Measurements from ENCODE around the gene APRT.
A peak's percentile ranks its signal among the peaks of the same experiment; 100 is the strongest.
"Not testable (repeated sequence)": the region's sequence is repeated elsewhere in the genome, so short reads cannot be mapped to it uniquely, and the experiment has no call there.

The APRT gene

DNA sequence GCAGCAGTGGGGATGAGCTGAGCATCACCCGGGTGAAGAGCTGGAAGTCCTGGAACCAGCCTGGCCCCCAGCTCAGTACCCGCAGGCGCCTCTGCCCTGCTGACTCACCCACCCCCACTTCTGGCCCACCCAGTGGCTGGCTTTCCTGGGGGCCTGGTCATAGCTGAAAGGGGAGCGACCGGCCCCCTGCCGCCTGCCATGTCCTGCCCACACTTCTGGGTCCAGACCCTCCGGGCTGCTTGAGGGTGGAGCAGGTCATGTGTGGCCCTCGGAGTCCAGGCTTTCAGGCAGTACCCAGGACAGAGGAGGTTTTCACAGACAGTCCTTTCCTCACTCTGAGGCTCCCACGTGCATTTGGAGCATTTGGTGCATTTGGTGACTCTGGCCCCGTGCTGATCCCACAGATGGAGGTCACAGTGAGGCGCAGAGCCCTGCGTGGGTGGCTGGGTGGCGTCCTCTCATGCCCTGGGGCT, 19.6 kb downstream of the APRT start:
- WGBS, result 79% methylated on average over 13 of the region's 13 CpGs
- H3K4me1 ChIP-seq (ENCODE audit: insufficient read depth, low read length), result peaks cover 7% of the 10 kb centered on the region; the same call in 1 of the 2 replicates
- no peaks in the 10 kb centered on the region for H3K36me3 ChIP-seq (ENCODE audit: insufficient read depth, low read length)
- H3K27ac ChIP-seq (ENCODE audit: low read depth, low read length), result no peak overlapping the region
- H3K27me3 ChIP-seq (ENCODE audit: insufficient read depth, low read length), result no peaks in the 10 kb centered on the region
- H3K4me3 ChIP-seq (ENCODE audit: low read length), result no peak overlapping the region
- no peak overlapping the region for H3K9ac ChIP-seq (ENCODE audit: low read depth, low read length)
- H3K9me3 ChIP-seq (ENCODE audit: insufficient read depth, low read depth, low read length), result no peaks in the 10 kb centered on the region

- Histone ChIP-seq H3K27ac (ENCODE audit: low read depth, low read length) (no peak overlapping the region; the same call in 1 of the 2 replicates), H3K4me1 (ENCODE audit: insufficient read depth, low read length) (peaks cover 7% of the 10 kb centered on the region; the same call in 1 of the 2 replicates), H3K27me3 (ENCODE audit: insufficient read depth, low read length) (peaks cover 3% of the 10 kb centered on the region), H3K36me3 (ENCODE audit: insufficient read depth, low read length) (no peaks in the 10 kb centered on the region), H3K9ac (ENCODE audit: low read depth, low read length) (no peak overlapping the region), H3K9me3 (ENCODE audit: insufficient read depth, low read depth, low read length) (no peaks in the 10 kb centered on the region), H3K4me3 (ENCODE audit: low read length) (no peak overlapping the region)
- 42% methylated on average over 24 of the region's 24 CpGs for WGBS
These were observed 21.2 kb downstream of the APRT start for GRCh38 chr16:88790312-88791211.

DNA sequence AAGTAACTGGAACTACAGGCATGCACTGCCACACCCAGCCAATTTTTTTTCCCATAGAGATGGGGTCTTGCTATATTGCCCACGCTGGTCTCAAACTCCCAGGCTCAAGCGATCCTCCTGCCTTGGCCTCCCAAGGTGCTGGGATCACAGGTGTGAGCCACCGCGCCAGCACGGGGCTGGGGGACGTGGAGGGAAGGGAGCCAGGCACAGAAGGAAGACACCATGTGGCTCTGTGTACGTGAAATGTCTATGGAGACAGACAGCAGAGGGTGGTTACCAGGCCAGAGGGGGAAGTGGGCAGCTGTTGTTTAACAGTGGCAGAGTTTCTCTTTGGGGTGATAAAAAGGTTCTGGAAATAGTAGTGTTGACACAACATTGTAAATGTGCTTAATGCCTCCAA, 22.1 kb downstream of the APRT start:
- Histone ChIP-seq H3K4me1 (ENCODE audit: insufficient read depth, low read length) (peaks cover 7% of the 10 kb centered on the region; the same call in 1 of the 2 replicates), H3K9ac (ENCODE audit: low read depth, low read length) (no peak overlapping the region), H3K9me3 (ENCODE audit: insufficient read depth, low read depth, low read length) (no peaks in the 10 kb centered on the region), H3K4me3 (ENCODE audit: low read length) (no peak overlapping the region), H3K27ac (ENCODE audit: low read depth, low read length) (no peak overlapping the region), H3K27me3 (ENCODE audit: insufficient read depth, low read length) (peaks cover 7% of the 10 kb centered on the region), H3K36me3 (ENCODE audit: insufficient read depth, low read length) (no peaks in the 10 kb centered on the region)
- WGBS, result 77% methylated on average over 7 of the region's 7 CpGs

GRCh38 chr16:88788749-88789148, 23.0 kb downstream of the APRT start:
- H3K4me3 ChIP-seq (ENCODE audit: low read length); H3K27me3 ChIP-seq (ENCODE audit: insufficient read depth, low read length); H3K9ac ChIP-seq (ENCODE audit: low read depth, low read length); H3K27ac ChIP-seq (ENCODE audit: low read depth, low read length); H3K9me3 ChIP-seq (ENCODE audit: insufficient read depth, low read depth, low read length); H3K36me3 ChIP-seq (ENCODE audit: insufficient read depth, low read length): not testable (repeated sequence)
- 96% methylated on average over 8 of the region's 8 CpGs for WGBS
- H3K4me1 ChIP-seq (ENCODE audit: insufficient read depth, low read length), result peaks cover 11% of the 10 kb centered on the region; the same call in 1 of the 2 replicates

DNA sequence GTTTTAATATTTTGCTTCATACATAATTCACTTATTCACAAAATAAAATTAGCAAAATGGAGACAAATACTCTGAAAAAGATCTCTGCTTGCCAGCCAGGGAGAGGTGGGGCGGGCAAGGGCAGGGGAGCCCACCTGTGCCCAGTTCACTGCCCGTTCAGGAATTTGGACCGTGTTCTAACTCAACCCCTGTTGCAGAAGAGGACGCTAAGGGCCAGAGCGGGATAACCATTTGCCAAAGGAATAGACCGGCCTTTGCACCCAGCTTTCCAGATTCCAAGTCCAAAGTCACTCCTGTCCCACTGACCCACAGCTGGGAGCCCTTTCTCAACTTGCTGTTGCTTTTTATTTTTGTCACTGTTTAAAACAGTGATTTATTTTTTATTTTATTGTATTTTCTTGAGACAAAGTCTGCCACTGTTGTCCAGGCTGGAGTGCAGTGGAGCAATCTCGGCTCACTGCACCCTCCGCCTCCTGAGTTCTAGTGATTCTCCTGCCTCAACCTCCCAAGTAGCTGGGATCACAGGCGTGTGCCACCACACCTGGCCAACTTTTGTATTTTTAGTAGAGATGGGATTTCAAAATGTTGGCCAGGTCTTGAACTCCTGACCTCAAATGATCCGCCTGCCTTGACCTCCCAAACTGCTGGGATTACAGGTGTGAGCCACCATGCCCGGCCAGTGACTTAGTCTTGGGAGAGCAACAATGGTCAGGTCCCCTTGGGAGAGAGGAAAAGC, 24.0 kb downstream of the APRT start:
- 90% methylated on average over 11 of the region's 11 CpGs for WGBS
- Histone ChIP-seq H3K36me3 (ENCODE audit: insufficient read depth, low read length) (no peaks in the 10 kb centered on the region), H3K4me3 (ENCODE audit: low read length) (no peak overlapping the region), H3K27me3 (ENCODE audit: insufficient read depth, low read length) (peaks cover 7% of the 10 kb centered on the region), H3K4me1 (ENCODE audit: insufficient read depth, low read length) (peaks cover 18% of the 10 kb centered on the region), H3K9me3 (ENCODE audit: insufficient read depth, low read depth, low read length) (no peaks in the 10 kb centered on the region), H3K27ac (ENCODE audit: low read depth, low read length) (no peak overlapping the region), H3K9ac (ENCODE audit: low read depth, low read length) (no peak overlapping the region)

DNA sequence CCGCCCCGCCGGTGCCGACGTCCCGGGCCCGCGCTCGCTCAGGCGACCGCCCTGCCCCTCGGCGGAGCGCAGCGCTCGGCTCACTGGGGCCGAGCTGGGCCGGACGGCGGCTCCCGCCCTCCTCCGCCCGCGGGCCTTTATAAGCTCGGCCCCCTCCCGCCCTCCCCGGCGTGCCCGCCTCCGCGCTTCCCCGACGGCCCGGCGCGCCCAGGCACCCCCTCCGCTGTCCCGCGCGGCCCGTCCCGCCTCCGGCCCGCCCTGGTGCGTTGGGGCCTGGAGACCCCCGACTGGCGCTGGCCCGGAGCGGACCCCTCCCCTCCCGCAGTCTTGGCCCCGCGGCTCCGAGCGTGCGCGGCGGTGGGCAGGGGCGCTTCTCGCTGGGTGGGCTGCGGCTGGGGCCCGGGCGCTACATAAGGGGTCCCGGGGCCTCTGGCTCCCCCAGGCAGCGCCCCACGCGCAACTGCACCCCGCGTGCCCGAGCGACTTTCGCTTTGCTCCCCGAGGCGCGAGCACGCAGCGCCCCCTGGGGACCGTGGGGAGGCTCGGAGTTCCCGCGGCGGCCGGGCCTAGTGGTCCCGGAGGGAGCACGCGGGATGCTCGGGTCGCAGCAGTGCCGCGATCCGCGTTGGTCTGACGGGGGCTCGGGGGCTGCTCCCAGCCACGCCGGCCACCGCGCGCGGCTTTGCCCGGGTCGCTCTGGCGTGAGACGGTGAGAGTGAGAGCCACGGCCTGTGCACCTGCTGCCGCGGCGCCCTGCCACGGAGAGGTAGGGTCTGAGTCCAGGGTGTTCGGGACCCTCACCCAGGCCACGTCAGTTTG, 26.4 kb downstream of the APRT start, which contains the start of gene PIEZO1:
PIEZO1 (minus strand) TSS at position 115 of the 819 bp plus-strand sequence. CDS start 256 bp downstream, outside the sequence.
- Histone ChIP-seq H3K4me1 (ENCODE audit: insufficient read depth, low read length) (peaks cover 16% of the 10 kb centered on the region), H3K27me3 (ENCODE audit: insufficient read depth, low read length) (peaks cover 7% of the 10 kb centered on the region), H3K27ac (ENCODE audit: low read depth, low read length) (no peak within 1 kb of the TSS), H3K9me3 (ENCODE audit: insufficient read depth, low read depth, low read length) (no peaks in the 10 kb centered on the region), H3K9ac (ENCODE audit: low read depth, low read length) (peak within 1 kb of the TSS; percentile 78), H3K4me3 (ENCODE audit: low read length) (peak within 1 kb of the TSS; percentile 61), H3K36me3 (ENCODE audit: insufficient read depth, low read length) (no peaks in the 10 kb centered on the region)
- 7% methylated on average over 110 of the region's 110 CpGs for WGBS

DNA sequence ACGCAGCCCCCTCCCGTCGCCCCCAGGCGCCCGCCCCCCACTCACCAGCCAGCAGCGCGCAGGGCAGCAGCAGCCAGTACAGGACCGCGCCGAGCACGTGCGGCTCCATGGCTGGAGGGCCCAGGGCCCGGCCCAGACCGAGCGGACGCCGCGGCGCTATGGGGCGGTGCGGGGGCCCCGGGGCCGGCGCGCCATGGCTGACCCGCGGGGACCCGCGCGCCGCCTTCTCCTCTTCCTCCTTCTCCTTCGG, 26.9 kb downstream of the APRT start:
- Histone ChIP-seq H3K9me3 (ENCODE audit: insufficient read depth, low read depth, low read length) (no peaks in the 10 kb centered on the region), H3K27ac (ENCODE audit: low read depth, low read length) (no peak overlapping the region), H3K9ac (ENCODE audit: low read depth, low read length) (peak overlapping the region; percentile 78), H3K36me3 (ENCODE audit: insufficient read depth, low read length) (no peaks in the 10 kb centered on the region), H3K4me1 (ENCODE audit: insufficient read depth, low read length) (peaks cover 14% of the 10 kb centered on the region; the same call in 1 of the 2 replicates), H3K27me3 (ENCODE audit: insufficient read depth, low read length) (peaks cover 7% of the 10 kb centered on the region), H3K4me3 (ENCODE audit: low read length) (peak overlapping the region; percentile 61)
- WGBS, result under 1% methylated on average over 32 of the region's 32 CpGs

- Histone ChIP-seq H3K27me3 (ENCODE audit: insufficient read depth, low read length) (peaks cover 7% of the 10 kb centered on the region), H3K9me3 (ENCODE audit: insufficient read depth, low read depth, low read length) (no peaks in the 10 kb centered on the region), H3K27ac (ENCODE audit: low read depth, low read length) (no peak overlapping the region), H3K36me3 (ENCODE audit: insufficient read depth, low read length) (no peaks in the 10 kb centered on the region), H3K4me1 (ENCODE audit: insufficient read depth, low read length) (peaks cover 14% of the 10 kb centered on the region; the same call in 1 of the 2 replicates), H3K4me3 (ENCODE audit: low read length) (peak overlapping the region; percentile 61), H3K9ac (ENCODE audit: low read depth, low read length) (peak overlapping the region; percentile 78)
- 7% methylated on average over 74 of the region's 74 CpGs for WGBS
These were observed 27.5 kb downstream of the APRT start for GRCh38 chr16:88784074-88784855.

GRCh38 chr16:88783391-88784073, 28.2 kb downstream of the APRT start:
- Histone ChIP-seq H3K36me3 (ENCODE audit: insufficient read depth, low read length) (no peaks in the 10 kb centered on the region), H3K27me3 (ENCODE audit: insufficient read depth, low read length) (peaks cover 7% of the 10 kb centered on the region), H3K4me3 (ENCODE audit: low read length) (peak overlapping the region; percentile 61), H3K9ac (ENCODE audit: low read depth, low read length) (peak overlapping the region; percentile 78; the same call in 1 of the 2 replicates), H3K9me3 (ENCODE audit: insufficient read depth, low read depth, low read length) (no peaks in the 10 kb centered on the region), H3K27ac (ENCODE audit: low read depth, low read length) (no peak overlapping the region), H3K4me1 (ENCODE audit: insufficient read depth, low read length) (peaks cover 14% of the 10 kb centered on the region; the same call in 1 of the 2 replicates)
- WGBS, result 77% methylated on average over 27 of the region's 27 CpGs

All from HUES64 (cell line).